BE2C (cell line): ENCODE results near the gene SMAD2. TPM values are rescaled to one million over a fixed set of nuclear protein-coding genes. Genes with fewer than 3 reads are reported as not detected.

Experiments used
- DNase-seq: peaks from one replicate; pipeline ENCODE4 v3.0.0-alpha.2; 2020
- H3K27me3 ChIP-seq: fragments of 250-450 bp; sonication (Bioruptor Pico); 2 replicates; pipeline ENCODE4 v1.5.1; 2020; ENCODE audit warnings: mild to moderate bottlenecking
- H3K36me3 ChIP-seq: fragments of 250-450 bp; sonication (Bioruptor Pico); 2 replicates; pipeline ENCODE4 v1.5.1; 2020; ENCODE audit warnings: mild to moderate bottlenecking
- H3K4me1 ChIP-seq: fragments of 250-450 bp; sonication (Bioruptor Pico); 2 replicates; pipeline ENCODE4 v1.5.1; 2020
- H3K4me3 ChIP-seq: 2 replicates; pipeline ENCODE4 v1.5.1; 2011; ENCODE audit warnings: low read depth, low read length
- H3K9me3 ChIP-seq: fragments of 250-450 bp; sonication (Bioruptor Pico); 2 replicates; pipeline ENCODE4 v1.5.1; 2020
- CTCF ChIP-seq: IDR thresholded peaks from 2 replicates; pipeline ENCODE4 v1.5.1; 2012; ENCODE audit warnings: mild to moderate bottlenecking, low read depth, low read length
- polyA plus RNA-seq: library from polyadenylated mRNA; unstranded; fragments of >200 nt; gene quantifications from one replicate; pipeline ENCODE4 v1.2.1, GENCODE V29; 2012; ENCODE audit warnings: low read depth, missing spikeins; ENCODE audit not compliant: insufficient read length, insufficient read depth

Gene SMAD2
- 33.8 TPM for polyA plus RNA-seq

DNA sequence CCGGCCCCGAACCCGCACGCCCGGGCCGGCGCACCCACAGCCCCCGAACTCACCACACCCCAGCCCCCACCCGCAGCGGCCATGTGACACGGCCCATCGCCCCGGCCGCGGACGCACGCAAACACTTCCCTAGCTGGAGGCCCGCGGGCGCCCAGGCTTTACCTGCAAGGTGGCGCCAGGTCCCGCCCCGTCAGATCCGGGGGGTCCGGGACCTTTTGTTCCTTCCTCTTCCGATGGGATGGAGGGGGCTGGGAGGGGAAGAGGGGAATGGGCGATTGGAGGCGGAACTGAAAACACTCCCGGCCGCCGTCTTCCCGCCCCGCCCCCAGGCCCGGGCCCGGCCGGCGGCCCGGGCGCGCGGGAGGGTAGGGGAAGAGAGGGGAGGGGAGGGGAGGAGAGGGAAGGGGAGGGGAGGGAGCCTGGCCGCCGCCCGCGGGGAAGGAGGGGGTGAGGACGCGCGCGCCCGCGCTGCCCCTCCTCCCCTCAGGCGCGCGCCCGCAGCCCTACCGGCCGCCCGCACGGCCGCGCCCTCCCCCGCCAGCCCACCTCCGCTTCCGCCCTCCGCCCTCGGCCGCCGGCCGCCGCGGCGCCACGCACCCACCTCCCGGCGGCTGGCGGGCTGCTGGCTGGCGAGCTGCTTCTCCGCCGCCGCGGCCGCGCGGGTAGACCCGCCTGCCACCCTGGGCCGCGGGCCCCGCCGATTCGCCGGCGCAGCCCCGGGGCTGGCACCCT is at the start of gene SMAD2:
Gene SMAD2 (minus strand): TSS at position 461 of the 732 bp plus-strand sequence. CDS start 33,903 bp downstream, outside the sequence.
- H3K27me3 ChIP-seq, result no peaks in the 10 kb centered on the region
- DNase-seq, result no peak
- no peaks in the 10 kb centered on the region for H3K36me3 ChIP-seq
- H3K9me3 ChIP-seq, result no peaks in the 10 kb centered on the region
- no peak for TF ChIP-seq CTCF
- H3K4me3 ChIP-seq, result peak within 1 kb of the TSS; percentile 86
- no peaks in the 10 kb centered on the region for H3K4me1 ChIP-seq

GRCh38 chr18:47979611-47980200 is 49.2 kb upstream of the SMAD2 start:
- Histone ChIP-seq H3K4me3 (no peak overlapping the region), H3K27me3 (no peaks in the 10 kb centered on the region), H3K4me1 (peaks cover 7% of the 10 kb centered on the region), H3K36me3 (no peaks in the 10 kb centered on the region), H3K9me3 (no peaks in the 10 kb centered on the region)
- no peak for DNase-seq
- TF ChIP-seq CTCF, result no peak

GRCh38 chr18:47978603-47979002 is 48.1 kb upstream of the SMAD2 start:
- no peak overlapping the region for H3K4me3 ChIP-seq
- TF ChIP-seq CTCF, result no peak
- no peaks in the 10 kb centered on the region for H3K27me3 ChIP-seq
- H3K4me1 ChIP-seq, result peaks cover 1% of the 10 kb centered on the region; the same call in 1 of the 2 replicates
- H3K36me3 ChIP-seq, result no peaks in the 10 kb centered on the region
- H3K9me3 ChIP-seq, result no peaks in the 10 kb centered on the region
- DNase-seq, result no peak

- Histone ChIP-seq H3K4me3 (no peak overlapping the region), H3K27me3 (no peaks in the 10 kb centered on the region), H3K36me3 (no peaks in the 10 kb centered on the region), H3K9me3 (no peaks in the 10 kb centered on the region), H3K4me1 (no peaks in the 10 kb centered on the region)
- no peak for DNase-seq
- no peak for TF ChIP-seq CTCF
Measured at GRCh38 chr18:47978141-47978540, 47.7 kb upstream of the SMAD2 start.

- Histone ChIP-seq H3K27me3 (no peaks in the 10 kb centered on the region), H3K4me3 (no peak overlapping the region), H3K36me3 (no peaks in the 10 kb centered on the region), H3K4me1 (no peaks in the 10 kb centered on the region), H3K9me3 (no peaks in the 10 kb centered on the region)
- peak; percentile 45 for DNase-seq
- no peak for TF ChIP-seq CTCF
Measured at GRCh38 chr18:47975701-47976100, 45.2 kb upstream of the SMAD2 start.

DNA sequence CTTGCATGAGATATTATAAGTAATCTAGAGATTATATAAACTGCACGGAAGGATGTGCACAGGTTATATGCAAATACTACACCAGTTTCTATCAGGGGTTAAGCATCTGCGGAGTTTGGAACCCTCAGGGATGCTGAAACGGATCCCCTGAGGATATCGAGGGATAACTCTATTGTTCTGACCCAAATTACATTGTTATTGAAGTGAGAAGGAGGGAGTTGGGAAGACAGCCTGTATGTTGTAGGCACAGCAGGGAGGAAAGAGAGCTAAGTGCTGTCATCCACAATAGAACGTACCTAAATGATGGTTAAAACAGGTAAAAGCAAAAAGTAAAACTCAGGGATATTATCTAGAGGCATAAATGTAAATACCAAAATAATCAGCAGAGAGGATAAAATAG is 44.6 kb upstream of the SMAD2 start:
- H3K9me3 ChIP-seq, result no peaks in the 10 kb centered on the region
- DNase-seq, result no peak
- H3K36me3 ChIP-seq, result no peaks in the 10 kb centered on the region
- no peak overlapping the region for H3K4me3 ChIP-seq
- TF ChIP-seq CTCF, result no peak
- no peaks in the 10 kb centered on the region for H3K27me3 ChIP-seq
- H3K4me1 ChIP-seq, result no peaks in the 10 kb centered on the region
